Embryonic facial prominence (tissue), 1 donor: Measurements from ENCODE around the gene FOXJ3.
"Not testable (repeated sequence)": the region's sequence is repeated elsewhere in the genome, so short reads cannot be mapped to it uniquely, and the experiment has no call there.

ENCODE experiments used
- DNase-seq: peaks from one replicate; pipeline ENCODE4 v3.0.0-alpha.2; 2016; ENCODE audit errors: extremely low spot score

FOXJ3 gene

DNA sequence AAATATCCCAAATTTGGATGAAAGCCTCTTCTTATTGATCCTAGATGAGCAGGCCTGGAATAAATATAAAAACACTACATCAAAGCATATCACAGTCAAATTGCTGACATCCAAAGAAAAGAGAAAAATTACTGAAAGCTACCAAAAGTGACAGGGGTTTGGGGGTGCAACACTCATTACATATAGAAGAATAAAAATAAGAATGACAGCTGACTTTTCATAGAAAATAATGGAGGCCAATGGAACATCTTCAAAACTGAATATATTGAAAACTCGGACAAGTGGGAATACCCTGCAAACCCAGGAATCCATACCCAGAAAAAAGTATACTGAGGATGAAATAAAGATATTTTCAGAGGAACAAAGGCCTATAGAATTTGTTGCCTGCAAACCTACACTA, 84.0 kb downstream of the FOXJ3 start:
- DNase-seq: no peak

DNA sequence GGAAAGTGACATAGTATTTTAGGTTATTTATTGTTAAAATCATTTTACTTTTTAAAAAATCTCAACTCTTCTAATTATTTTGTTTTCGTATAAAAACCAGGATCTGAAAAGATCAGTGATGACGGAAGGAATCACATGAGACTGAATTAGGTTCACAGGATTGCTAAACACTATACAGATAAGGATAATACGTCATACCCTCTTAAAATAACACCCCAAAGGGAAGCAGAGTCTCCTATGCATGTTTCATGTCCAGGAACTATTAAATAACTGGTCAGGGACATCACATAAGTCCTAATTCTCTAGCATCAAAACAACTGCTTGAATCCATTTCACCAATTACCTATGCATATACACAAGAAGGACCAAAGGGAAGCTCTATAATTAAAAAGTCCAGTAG, 84.9 kb downstream of the FOXJ3 start:
- no peak for DNase-seq

DNA sequence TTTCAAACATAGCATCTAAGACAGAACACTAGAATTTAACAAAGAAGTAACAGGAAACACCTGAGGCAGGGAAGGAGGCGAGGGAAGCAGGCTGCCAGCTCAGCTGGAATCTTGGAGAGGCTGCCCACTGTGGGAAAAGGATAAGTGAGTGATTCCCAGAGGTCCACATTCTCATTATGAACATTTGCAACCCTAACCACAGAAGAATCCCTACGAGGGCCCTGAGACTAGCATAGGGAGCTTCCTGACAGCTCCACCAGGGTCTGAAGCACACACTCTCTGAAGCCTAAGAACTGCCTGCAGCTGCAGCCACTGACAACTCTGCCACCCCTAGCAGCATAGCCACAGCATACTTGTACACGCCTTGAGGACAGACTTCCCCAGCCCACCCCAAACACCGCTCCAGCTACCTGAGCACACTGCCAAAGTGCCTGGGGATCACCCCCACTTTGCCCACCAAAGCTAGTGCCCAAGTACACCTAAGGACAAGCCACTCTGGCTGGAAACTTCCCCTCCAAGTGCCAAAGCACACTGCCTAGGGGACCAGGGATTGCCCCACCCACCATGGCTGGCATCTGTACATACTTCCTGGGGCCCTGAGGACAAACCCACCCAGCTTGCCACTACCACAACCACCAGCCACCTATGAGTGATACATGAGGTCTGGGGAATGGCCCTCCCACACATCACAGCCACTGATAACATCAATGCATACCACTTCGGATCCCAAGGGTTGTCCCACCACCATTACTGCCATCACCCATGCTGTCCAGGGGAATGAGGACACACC, 93.9 kb downstream of the FOXJ3 start:
- DNase-seq: no peak

DNA sequence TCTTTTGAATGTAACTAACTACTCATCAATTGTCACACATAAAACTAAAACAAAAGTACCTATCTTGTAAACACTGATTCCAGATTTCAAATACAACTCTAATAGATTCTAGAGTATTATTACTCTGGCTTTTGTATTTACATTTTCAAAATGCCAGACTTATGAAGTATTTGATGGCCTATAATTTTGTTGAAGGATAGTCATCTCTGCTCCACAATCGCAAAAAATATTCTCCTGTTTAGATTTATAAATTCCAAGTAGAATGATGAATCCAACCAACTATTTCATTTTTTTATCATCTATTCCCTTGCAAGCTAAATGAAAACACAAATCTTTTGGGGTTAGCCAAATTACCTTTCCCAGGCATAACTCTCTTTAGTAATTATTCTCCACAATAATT, 95.5 kb downstream of the FOXJ3 start:
- DNase-seq: no peak

DNA sequence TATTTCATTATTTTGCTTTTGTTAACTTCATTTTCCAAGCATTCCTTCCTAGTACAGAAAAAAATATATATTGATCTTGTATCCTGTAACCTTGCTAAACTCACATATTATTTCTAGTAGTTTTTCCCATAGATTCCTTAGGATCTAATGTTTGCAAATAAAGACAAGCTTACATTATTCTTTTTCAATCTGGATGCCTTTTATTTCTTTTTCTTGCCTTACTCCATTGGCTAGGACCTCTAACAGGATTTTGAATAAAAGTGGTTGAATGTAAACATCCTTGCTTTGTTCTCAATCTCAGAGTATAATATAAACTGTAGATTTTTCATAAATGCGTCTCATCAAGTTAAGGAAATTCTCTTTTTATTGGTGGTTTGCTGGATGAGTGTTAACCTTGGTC, 96.0 kb downstream of the FOXJ3 start:
- no peak for DNase-seq

DNA sequence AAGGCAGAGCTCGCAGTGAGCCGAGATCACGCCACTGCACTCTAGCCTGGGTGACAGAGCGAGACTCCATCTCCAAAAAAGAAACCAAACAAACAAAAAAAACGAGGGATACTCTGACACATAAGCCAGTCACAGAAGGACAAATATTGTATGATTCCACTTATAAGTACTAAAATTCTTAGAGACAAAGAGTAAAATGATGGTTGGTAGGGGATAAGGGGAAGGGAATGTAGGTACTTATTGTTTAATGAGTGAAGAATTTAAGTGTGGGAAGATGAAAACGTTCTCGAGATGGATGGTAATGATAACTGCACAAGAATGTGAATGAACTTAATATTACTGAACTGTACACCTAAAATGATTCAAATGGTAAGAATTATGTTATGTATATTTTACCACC, 103.8 kb downstream of the FOXJ3 start:
- no peak for DNase-seq

DNA sequence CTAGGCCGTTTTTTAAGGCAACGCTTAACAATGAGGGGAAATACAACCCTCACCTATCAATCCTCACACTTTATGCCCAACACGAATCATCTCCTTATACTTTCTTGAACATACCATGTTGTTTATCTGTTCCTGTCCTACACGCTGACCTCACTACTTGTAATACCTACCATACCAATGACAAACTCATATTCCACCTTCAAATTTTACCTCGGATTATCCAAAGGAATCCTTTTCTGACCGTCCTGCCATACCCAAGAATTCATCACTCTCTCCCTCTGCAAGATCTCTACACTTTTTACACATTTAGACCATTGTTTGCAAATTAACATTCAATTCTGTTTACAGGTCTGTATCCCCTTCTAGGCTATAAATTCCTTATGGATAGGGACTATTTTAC, 106.1 kb downstream of the FOXJ3 start:
- no peak for DNase-seq

DNA sequence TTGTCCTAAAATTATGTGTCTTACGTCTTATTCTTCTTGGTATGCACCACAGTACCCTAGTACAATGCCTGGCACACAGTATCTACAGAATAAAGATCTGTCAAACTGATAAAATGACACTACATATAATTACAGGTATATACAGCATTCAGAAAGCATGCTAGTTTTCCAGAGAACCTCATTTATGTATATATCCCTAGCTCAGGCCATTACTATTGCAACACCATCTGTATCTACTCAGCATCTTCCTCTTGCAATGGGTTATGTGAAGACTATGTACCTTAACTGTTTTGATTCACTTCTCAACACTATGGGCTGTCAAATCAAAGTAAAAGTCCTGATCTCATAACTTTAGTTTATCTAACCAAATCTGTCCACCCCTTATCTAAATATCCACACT, 112.0 kb downstream of the FOXJ3 start:
- DNase-seq: no peak

DNA sequence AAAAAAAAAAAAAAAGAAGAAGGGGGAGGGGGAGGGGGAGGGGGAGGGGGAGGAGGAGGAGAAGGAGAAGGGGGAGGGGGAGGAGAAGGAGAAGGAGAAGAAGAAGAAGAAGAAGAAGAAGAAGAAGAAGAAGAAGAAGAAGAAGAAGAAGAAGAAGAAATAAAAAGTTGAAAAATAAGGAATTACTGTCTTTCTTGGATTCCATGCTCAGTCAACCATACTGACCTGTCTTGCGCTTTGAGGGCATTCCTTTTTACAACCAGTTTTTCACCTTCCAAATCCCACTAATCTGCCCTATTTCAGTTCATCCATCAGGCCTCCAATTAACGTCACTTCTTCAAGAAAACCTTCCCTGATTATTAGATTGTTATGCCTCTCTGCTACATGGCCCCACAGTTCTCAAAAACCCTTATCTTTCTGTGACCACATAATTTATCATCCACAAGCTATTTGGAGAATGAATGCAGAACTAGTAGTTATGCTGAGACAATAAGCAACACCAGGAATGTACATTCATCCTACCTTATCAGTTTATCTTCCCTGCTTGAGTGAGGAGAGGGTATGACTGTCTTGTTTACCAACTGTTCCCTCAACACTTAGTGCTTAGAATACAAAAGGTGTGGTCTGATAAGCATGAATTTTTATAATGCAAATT, 113.0 kb downstream of the FOXJ3 start:
- DNase-seq: no peak

DNA sequence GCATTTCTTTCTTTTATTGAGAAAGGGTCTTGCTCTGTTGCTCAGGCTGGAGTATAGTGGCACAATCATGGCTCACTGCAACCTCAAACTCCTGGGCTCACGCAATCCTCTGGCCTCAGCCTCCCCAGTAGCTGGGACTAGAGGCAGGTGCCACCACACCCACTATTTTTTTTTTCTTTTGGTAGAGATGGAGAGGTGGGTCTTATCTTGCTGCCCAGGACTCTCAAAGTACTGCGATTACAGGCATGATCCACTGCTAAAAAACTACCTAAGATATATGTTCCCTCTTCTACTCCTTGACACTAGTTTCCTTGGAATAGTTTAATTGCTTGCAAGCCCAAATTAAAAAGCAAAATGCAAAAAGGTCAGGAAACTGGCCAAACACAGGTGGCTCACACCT, 113.6 kb downstream of the FOXJ3 start:
- DNase-seq: no peak

DNA sequence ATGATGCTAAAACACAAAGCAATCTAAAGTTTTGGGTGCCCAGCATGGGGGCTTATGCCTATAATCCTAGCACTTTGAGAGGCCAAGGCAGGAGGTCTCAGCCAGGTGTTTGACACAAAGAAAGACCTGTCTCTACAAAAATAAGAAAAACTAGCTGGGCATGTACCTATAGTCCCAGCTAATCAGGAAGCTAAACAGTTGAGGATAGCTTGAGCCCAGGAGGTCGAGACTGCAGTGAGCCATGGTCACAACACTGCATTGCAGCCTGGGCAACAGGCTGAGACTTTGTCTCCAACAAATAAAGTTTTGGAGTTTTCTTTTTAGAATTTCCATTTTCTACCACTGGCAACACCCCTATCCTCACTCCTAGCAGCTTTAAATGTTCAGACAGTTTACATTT, 115.4 kb downstream of the FOXJ3 start:
- no peak for DNase-seq

DNA sequence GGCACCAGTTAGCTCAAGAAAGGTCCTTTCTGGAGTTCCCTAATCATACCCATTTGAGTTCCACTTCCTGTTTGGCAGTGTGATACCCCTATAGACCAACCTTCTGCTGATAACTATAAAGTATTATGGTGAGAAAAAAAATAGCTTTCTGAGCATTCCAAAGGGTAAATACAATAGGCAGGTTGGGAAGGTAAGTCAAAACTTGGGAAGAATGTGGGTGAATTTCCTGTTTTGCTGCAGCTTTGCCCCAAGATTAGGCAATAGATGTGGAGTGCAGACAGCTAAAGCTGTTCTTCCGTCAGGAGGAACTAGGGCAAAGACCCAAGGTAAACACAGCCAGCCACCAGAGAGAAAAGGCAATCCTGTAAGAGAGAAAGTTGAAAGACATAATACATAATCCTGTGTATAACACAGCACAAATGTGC, 120.6 kb downstream of the FOXJ3 start:
- no peak for DNase-seq

DNA sequence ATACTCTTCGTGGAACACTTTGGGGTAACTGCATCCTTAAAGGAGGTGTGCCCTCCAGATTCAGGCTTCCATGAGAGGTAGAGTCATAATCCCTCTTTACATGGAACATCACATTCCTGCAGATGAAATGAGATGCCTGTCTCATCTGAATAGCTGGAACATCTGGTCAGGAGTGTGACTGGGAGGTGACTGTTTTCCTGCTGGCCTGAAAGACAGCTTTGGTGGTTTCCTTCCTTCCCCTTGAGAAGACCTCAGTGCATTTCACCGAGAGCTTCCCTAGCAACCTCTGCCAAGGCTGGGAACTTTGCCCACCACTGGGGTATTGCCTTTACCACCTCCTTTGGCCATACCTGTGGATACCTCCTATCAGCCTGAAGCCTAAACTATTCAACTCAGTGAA, 123.8 kb downstream of the FOXJ3 start:
- no peak for DNase-seq

DNA sequence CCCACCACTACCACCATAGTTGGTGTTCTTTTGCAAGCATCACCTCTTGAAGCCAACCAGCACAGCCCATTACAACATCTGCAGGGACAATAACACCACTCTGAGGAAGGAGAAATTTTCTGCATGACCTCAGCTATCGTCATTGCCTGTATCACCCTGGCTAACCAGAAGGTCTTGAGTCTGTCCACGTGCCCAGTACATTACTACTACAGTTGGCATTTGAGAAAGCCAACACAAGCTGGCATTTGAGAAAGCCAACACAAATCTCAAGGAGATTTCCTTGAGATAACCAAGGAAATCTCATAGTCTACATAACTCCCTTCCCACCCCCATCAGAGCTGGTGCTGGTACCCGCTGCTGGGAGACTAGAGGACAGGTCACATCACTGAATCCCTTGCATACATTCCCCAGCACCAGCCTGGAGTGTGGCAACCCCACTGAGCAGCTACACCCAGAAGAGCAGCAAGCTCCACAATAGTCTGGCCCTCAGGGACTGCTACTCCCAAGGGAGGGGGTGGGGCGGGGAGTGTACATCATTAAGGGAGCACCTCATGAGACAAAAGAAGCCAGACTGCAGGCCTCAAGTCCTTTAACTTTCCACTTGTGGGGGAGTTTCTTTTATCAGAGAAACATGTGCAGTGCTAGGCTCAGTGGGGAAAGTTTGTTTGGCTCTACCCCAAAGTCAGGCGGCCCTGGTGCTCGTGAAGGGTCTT, 124.5 kb downstream of the FOXJ3 start:
- DNase-seq: no peak

DNA sequence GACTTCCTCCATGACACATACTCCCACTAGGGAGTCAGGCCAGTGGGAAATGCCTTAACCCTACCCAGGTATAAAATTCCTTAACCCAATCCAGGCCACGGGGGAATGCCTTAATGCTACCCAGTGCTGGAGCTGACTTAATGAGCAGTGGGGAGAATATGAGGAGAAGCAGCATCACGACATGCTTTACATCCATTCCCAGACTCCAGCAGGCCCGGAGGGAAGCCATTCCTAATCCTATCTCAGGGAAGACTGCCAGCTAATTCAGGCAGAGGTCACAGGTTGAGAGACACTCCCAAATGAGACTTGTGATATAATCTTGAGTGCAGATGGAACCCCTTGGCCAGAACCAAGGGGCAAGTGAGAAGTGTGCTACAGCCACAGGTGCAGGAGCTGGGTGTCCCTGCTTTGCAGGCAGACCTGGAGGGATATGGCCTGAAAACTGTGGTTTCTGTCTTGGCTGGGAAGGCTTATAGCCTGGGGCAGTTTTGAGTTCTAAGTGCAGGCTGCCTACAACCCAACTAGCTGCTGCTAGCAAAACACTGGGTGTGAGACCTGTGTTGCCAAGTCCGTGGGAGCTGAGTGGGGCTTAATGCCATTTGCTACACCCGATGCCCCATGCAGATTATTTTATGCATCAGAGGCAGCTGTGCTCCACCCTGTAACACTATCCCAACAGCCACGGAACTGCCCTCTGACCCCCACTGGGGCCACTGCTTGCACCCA, 125.3 kb downstream of the FOXJ3 start:
- DNase-seq: no peak

DNA sequence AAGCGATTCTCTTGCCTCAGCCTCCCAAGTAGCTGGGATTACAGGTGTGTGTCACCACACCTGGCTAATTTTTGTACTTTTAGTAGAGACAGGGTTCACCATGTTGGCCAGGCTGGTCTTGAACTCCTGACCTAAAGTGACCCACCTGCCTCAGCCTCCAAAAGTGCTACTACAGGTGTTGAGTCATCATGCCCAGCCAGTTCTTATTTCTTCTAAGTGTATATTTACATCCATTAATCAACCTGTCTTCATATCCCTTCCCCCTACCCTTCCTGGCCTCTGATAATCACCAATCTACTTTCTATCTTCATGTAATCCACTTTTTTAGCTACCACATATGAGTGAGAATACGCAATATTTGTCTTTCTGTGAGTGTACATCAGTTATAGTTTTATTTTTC, 128.1 kb downstream of the FOXJ3 start:
- DNase-seq: not testable (repeated sequence)

DNA sequence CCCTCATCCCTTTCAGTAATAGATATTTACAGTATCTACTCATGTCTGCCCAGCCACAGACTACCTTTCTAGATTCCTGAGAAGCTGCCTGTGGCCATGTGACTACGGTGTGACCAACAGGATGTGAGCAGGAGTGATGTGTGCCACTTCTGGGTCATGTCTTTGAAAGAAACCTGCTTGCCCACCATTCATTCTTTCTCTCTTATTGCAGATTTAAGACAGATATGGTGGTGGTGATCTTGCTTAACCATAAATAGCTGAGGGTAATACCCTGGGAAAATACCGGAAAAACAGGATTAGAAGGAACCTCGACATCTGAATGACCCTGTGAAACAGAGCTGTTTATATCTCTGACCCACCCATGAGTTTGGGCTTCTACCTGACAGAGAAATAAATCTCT, 128.9 kb downstream of the FOXJ3 start:
- DNase-seq: no peak

DNA sequence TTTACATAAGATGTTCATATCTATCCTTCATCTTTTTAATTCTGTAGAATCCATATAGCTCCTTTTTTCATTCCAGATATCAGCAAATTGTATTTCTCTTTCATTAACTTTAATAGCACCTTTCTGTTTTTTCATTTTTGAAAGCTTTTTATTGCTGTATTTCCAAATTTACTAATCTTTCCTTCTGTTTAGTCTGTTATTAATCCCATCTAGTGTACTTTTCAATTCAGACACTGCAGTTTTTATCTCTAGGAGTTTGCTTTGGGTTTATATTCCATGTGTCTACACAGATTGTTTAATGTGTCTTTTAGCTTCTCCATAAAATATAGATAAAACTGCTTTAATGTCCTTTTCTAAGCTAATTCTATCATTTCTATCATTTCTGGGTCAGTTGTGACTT, 133.0 kb downstream of the FOXJ3 start:
- DNase-seq: no peak

DNA sequence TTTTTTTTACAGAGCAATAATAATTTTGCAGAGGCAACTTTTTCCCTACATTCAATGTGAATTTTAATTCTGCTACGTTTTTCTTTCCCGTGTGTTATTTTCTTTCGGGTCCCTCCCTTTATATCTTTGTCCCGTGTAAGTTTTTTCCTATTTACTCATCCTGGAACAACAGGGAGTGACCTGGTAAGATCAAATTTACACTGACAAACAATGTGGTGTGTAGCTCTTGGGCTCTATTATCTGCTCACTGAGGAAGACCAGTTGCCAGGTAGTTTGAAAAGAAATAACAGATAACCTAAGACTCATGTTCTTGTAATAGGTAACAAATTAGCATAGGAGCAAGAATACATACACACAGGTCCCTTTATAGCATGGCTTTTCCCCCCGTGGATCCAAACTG, 136.8 kb downstream of the FOXJ3 start:
- DNase-seq: no peak

DNA sequence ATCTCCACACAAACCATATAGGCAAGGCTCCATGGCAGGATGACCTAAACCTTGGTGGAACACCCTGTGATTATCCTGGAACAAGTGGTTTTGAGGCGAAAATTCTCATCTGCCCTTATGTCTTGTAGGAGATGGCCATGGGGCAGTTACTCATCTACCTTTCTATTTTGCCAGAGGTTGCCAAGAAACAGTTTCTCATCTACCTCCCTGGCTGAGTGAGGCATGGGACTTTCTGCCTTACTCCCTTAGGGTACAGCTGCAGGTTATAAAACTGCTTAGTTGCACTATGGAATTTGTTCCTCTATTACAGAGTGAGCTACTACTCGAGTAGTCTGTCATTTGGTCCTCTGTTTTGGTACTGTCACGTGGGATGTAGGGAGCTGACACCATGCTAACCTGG, 139.2 kb downstream of the FOXJ3 start:
- DNase-seq: no peak

DNA sequence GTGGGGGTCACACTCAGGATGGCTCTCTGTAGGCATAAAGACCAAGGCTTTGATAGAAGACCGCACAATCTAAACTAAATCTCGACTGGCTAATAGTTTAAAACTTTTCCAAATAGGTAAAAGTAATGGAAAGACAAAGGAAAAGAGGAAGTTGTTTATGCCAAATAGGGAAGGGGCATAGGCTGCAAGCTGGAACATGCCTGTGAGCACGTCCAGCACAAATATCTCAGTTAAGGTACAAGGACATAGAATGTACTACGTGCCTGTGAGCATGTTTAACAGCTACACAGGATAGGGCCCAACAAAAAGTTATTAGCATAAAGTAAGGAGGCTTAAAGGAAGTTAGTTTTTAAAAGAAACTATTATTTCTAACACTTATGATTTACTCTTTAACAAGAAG, 142.9 kb downstream of the FOXJ3 start:
- DNase-seq: no peak

DNA sequence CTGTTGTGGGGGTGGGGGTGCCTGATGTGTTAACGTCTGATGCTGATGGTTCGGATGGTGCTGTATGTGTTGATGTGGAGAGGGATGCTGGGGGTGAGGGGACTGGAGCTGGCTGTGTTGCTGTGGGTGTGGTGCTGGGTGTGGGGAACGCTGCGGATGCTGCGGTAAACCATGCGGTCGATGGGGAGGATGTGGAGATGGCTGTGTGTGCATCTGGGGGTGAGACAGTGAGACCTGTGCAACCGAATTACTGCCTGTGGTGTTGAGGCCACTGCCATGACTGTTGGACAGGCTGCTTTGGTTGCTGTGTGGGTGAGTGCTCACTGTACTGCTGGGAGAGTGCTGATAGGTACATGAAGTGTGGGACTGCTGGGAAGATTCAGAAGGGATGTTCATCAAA, 143.7 kb downstream of the FOXJ3 start:
- no peak for DNase-seq
